HG02981 (cell line): ENCODE measurements around the gene KCNE4.
"Not testable (repeated sequence)": the region's sequence is repeated elsewhere in the genome, so short reads cannot be mapped to it uniquely, and the experiment has no call there.

Experiments used
- ATAC-seq: cut with Tn5 transposase; IDR thresholded peaks from one replicate; pipeline ENCODE4 v1.9.1; 2021; ENCODE audit warnings: mild to moderate bottlenecking, moderate library complexity; ENCODE audit not compliant: unreplicated experiment

Gene KCNE4

DNA sequence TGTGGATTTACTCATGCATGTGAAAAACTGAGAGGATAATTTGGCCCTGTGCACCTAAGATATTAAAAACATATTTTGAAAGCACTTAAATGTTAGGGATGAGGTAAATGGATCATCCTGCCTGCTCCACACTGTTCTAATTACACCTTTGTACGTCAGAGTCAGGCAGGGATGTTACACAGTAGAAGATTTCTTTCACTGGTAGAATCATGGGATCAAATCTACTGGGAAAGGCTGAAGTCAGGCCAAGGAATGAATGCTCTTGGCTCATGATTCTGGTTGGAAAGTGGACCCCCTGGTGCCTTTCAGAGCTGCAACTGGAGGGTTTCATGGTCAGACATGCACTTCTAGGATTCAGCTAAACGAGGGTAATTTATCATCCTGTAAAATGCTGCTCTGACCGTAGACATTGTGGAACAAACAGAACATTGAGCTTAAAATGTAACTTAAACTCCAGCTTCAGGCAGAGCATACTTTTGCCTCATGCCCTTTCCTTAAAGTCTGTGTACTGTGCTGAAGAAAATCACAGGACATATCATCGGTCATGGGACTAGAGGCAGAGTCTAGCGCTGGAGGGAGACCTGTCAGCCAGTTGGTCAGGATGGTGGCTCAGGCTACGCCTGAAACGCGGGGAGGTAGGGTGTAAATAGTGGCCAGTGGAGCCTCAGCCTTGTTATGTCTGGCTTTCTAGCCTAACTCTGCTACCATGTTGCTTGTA lies 4.9 kb downstream of the KCNE4 start:
- ATAC-seq = no peak

DNA sequence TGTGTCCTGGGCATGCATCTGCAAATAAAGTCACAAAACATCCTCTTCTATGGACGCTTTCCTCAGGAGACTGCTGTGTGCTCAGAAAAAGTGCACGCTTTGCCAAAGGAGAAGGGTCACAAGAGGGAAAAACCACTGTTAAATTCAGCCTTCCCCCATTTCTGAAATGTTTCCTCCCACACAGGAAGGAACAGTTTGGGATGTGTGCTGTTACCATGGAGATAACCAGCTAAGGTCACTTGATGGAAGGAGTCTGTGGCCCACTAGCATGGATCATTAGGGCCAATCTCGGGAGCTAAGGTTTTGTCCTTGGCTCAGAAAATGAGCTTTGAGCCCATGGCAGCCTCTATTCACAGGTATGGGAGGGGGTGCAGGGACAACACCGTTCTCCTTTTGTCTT lies 5.6 kb downstream of the KCNE4 start:
- ATAC-seq = no peak

DNA sequence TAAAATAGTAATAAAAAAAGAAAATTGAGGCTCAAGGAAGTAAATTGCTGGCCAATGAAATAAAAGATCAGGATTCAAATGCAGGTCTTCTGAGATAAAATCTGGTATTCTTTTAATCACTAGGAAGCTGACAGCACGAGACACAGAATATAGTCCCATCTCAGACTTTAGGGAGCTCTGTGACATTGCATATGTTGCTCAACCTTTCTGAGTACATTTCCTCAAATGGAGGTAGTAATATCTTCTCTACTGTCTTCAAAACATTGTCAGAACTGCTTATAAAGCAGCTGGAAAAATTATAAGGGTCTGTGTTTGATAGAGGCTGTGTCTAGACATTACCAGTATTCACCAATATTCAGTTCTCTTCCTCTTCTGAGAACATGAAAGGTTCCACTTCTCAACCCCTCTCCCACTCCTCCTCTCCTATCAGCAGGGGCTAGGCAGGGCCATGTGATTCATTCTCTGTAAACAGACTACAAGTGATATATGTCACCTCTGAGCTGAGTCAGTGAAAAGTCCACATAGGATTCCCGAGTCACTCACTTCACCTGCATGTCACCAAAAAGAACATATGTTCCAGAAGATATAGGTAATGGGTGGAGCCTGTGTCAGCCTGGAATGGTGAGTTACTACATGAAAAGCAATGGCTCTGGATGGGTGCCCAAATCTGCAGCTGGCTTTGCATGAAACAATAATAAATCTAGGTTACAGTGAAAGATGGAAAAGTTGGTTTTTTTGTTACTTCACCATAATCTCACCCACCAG lies 7.1 kb downstream of the KCNE4 start:
- no peak for ATAC-seq

- no peak for ATAC-seq
Measured at GRCh38 chr2:223060201-223060825, 8.3 kb downstream of the KCNE4 start.

GRCh38 chr2:223062396-223062795 lies 10.4 kb downstream of the KCNE4 start:
- no peak for ATAC-seq

GRCh38 chr2:223065107-223065506 lies 13.1 kb downstream of the KCNE4 start:
- ATAC-seq = no peak

- ATAC-seq = no peak
Measured at GRCh38 chr2:223066721-223067120, 14.7 kb downstream of the KCNE4 start.

- no peak for ATAC-seq
Measured at GRCh38 chr2:223068071-223068470, 16.1 kb downstream of the KCNE4 start.

GRCh38 chr2:223069465-223069864 lies 17.5 kb downstream of the KCNE4 start:
- ATAC-seq = no peak

- ATAC-seq = no peak
Measured at GRCh38 chr2:223069988-223070387, 18.0 kb downstream of the KCNE4 start.

DNA sequence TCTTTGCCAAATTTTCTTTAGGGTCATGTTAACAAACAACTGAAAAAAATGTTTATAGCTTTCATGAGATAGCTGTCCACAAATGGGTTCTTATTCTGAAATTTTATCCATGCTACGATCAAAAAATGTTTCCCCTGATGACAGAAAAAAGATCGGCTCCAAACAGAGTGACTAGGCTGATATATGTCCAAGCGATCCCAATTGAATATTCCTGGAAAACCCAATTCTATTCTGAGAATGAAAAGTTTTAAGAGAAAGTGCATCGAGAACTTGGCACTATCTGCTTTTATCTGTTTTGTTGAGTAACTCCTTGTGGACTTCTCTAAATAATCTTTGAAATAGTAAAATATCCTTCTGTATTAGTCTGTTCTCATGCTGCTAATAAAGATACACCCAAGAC lies 19.1 kb downstream of the KCNE4 start:
- ATAC-seq = no peak

DNA sequence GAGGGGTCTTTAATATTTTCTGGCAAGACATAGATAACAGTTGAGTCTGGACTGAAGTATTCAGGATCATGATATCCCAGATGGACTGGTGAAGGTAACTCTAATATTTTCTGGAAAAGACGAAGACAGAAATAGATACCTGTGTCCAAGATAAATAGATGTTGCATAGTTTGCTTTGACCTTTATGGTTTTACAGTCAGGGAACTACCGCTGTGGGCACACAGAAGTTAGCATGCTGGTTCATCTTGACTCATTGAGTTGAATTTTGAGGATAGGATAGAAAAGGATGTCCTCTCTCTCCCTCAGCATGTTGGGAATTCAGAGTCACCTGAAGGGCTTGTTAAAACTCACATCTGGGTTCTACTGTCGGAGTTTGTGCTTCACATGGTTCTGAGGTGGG lies 20.8 kb downstream of the KCNE4 start:
- no peak for ATAC-seq

- peak; percentile 86 for ATAC-seq
Measured at GRCh38 chr2:223075301-223076270, 23.6 kb downstream of the KCNE4 start.

GRCh38 chr2:223076573-223076972 lies 24.6 kb downstream of the KCNE4 start:
- ATAC-seq = no peak

DNA sequence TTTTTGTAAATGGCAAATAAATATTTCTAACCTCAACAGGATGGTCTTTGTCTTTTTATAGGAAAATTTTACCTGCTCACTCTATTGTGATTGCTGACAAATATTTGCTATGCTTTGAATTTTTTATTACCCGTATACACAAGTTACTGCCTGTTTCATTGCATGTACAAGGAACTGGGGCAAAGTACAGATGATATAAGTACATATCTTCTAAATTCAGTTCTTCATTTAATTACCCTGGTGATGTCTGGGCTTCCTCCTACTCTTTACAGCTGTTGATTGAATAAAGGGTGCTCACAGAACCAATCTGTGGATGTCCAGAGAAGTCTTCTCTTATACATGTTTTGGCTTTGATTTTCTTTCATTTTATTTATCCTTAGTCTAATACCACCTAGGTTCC lies 26.5 kb downstream of the KCNE4 start:
- no peak for ATAC-seq

GRCh38 chr2:223079378-223079777 lies 27.4 kb downstream of the KCNE4 start:
- no peak for ATAC-seq

- ATAC-seq = no peak
Measured at GRCh38 chr2:223079925-223080324, 27.9 kb downstream of the KCNE4 start.

DNA sequence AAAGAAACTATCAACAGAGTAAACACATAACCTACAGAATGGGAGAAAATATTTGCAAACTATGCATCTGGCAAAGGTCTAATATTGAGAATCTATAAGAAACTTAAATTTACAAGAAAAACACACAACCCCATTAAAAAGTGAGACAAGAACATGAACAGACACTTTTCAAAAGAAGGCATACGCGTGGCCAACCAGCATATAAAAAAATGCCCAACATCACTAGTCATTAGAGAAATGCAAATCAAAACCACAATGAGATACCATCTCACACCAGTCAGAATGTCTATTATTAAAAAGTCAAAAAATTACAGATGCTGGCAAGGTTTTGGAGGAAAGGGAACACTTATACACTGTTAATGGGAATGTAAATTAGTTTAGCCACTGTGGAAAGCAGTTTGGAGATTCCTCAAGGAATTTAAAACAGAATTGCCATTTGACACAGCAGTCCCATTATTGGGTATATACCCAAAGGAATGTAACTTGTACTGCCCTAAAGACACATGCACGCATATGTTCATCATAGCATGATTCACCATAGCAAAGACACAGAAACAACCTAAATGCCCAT lies 28.9 kb downstream of the KCNE4 start:
- ATAC-seq = not testable (repeated sequence)

- ATAC-seq = no peak
Measured at GRCh38 chr2:223081789-223082188, 29.8 kb downstream of the KCNE4 start.

DNA sequence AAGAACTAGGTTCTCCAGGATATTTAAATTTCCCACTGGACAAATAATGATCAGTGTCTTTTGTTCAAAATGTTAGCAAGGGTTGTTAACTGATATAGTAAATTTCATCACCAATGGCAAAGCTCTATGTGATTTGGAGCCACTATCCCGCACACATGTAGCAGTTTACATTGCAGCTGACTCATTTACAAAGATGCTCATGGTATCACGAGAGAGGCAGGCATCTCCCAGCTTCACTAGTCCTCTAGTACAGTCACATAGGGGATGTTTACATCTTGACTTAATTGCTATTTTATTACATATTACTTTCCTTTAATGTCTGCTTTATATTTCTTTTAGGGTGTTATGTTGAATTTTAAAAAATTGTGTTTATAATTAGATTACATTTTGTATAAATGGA lies 30.7 kb downstream of the KCNE4 start:
- ATAC-seq = no peak
